NCI-H2107 (cell line): ENCODE measurements around the gene MARCHF2.

Experiments used
- DNase-seq: peaks from one replicate; lab custom pipeline; 2025; lab: John Stamatoyannopoulos, UW

MARCHF2 gene

DNA sequence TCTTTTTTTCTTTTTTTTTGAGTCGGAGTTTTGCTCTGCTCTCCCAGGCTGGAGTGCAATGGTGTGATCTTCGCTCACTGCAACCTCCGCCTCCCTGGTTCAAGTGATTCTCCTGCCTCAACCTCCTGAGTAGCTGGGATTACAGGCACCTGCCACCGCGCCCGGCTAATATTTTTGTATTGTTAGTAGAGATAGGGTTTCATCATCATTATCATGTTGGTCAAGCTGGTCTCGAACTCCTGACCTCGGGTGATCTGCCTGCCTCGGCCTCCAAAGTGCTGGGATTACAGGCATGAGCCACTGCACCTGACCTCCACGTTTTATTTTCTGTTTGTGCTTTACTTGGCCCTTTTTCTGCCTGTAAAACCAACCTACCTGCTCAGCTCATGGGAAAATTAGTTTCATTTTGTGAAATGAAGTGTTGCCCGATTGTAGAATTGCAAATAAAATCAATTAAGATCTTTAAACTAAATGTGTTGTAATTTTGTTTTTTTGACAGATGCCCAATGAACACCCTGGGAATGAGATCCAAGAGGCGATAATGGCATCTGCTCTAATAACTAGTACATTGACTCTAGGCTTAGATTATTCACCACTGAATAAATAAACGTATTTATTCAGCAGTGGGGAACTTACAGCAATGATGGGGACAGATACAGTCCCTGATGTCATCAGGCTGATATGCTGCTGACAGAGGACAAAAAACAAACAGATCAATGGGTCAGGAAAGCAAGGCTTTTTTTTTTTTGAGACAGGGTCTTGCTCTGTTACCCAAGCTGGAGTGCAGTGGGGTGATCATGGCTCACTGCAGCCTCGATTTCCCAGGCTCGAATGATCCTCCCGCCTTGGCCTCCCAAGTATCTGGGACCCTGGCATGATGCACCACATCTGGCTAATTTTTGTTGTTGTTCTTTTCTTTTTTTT, 25.2 kb upstream of the MARCHF2 start:
- DNase-seq = no peak

DNA sequence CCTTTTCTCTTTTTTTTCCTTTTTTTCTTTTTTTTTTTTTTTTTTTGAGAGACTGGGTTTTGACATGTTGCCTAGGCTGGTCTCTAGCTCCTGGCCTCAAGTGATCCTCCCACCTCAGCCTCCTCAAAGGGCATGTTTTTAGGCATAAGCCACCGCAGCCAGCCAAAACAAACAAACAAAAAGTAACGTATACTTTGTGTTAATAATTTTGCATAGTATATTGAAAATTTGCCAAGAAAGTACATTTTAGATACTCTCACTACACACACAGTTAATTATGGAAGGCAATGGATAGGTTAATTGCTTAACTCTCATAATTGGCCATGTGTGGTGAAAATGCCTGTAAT, 24.5 kb upstream of the MARCHF2 start:
- DNase-seq = no peak

DNA sequence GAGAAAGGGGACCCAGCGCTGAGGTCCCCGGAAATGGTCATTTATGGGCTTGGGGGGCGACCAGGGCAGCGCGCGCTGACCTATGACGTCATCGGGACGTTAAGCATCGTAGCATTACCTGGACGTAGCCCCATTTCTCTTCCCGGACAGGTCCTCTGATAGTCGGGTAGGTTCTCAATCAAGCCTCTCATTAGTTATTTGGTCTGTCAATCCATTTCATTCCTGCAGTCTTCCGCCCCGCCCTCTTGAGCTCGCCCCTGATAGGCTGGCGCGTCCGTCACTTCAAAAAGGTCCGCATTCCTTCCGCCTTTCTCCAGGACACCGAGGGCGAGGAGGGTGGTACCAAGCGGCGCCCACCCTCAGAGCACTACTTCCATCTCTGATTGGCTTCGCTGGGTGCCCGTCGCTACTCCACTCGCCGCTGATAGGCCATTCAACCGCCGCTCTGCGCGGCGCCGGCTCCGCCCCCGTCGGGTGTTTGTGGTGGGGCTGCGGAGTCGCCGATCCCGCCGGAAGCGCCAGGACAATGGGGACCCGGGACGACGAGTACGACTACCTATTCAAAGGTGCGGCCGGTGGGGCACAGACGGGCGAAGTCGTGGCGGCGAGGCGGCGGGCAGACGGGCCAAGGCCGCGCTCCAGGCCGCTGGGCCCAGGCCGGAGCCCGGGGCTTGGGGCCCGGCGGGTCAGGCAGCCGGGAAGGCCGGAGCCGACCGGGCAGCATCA, 23.1 kb upstream of the MARCHF2 start, which contains the start of gene RAB11B:
RAB11B (plus strand) TSS at position 470 of the 726 bp plus-strand sequence; CDS start at position 527, 57 bp downstream.
- peak; percentile 99 for DNase-seq

DNA sequence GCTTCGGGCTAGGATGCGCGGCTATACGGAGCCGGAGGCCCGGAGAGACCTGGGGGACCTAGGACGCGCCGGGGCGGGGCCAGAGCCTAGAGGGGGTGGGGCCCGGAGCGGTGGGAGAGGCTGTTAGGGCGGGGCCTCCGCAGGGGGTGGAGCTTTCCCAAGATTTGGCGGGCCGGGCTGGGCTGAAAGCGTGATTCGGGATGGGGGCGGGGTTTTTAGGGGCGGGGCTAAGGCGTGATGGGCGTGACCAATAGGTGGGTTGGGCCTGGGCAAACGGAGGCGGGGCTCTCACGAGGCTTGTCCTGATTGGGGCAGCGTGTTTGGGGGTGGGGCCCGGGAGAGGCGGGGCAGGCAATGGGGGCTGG, 22.5 kb upstream of the MARCHF2 start:
- DNase-seq = peak; percentile 86

DNA sequence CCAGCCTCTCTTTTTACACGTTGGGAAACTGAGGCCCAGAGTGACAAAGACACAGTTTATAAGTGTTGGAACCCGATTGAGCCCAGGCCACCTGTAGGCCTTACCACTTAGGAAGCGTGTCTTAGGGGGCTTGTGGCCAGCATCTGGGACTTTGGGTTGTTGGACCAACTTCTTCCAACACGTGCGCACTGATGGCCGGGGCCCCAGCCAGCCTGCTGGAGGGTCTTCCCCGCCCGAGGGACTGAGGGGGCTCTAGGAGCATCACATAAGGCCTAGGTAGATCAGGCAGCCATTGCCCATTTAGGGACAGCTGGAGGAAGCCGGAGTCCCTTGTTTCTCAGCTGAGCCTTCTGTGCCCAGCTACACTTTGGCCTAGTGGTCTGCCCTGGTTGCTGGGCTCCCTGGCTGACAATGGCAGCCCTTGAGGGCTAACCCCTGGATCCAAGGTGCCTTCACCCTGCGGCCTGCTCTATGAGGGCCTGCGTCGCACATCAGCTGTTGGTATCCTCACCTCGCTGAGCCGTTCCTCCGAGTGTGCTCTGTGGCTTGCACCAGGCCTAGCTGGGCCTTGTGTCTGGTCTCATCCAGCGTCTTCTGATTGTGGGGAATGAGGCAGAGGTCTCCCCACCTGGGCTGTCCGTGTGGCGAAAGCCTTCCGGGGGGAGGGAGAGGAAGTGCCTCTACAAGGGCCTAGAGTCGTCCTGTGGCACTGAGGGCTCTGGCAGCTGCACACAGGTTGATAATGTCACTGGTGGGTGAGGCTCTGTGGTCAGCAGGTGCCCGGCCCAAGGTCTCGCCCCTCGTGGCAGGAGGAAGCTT, 21.7 kb upstream of the MARCHF2 start:
- DNase-seq = no peak

DNA sequence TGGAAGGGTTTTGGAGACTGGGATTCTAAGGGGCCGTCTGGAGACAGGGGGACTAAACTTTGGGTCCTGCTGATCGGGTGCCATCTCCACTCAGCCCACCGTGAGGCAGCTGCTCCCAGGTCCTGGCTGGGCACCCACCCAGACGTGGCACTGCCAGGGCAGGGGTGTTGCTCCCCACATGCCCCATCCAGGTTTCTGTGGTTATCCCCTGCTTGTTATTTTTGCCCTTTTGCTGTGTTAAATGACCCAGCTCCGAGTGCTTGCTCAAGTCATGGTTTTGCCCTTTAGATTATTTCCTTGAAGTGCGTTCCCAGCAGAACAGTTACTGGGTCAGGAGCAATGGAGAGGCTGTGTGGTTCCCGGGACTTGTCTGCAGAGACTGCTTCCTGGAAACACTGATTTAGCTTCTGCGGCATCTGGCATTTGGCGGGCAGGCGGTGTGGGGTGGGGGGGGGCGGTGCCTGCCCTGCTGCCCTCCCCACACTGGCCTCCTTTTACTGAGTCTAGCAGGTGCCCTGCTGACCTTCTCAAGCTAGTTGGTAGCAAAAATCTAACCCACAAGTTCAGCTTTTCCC, 21.0 kb upstream of the MARCHF2 start:
- DNase-seq = no peak

DNA sequence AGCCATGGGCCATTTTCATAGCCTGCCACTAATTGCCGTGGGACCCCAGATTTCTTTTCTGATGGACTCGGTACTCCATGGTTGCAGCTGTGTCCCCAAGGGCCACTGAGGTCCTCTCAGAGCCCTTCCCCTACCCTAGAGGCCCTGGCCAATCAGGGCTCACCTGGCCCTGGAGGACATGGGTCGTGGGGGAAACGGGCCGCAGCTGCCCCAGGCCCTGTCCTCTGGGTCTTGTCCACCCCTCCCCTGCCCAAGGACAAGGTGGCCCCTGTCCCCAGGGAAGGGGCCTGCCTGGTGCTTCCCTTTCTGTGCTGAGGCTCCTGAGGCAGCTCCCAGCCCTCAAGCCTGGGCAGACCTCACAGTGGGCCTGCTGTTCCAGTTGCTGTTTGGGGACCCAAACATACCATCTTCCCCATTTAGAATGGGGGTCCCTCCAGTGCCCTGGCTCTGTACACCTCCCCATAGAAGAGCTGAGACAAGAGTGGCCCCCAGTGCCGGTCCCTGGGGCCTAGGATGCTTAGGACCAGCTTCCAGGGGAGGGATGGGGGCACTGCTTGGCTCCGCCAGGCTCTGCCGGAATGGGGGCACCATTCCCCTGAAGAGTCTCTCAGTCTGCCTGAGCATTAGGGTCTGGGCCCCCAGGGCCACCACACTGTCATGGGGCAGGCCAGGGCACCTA, 19.8 kb upstream of the MARCHF2 start:
- DNase-seq = no peak

DNA sequence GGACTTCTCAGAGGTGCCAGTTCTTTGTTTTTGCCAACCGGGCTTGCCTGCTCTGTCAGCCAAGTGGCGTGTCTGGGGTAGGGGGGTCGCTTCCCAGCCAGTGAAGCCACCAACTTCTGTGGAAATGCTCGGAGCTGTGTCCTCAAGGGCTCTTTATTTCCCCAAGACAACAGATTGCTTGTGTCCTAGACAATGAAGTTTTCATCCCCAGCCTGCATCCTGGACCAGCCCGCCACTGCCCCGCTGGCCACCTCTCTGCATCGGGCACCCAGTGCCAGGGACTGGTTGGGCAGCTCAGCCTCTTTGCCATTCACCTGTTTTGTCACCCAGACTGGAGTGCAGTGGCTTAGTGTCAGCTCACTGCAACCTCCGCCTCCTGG, 19.2 kb upstream of the MARCHF2 start:
- DNase-seq = no peak

DNA sequence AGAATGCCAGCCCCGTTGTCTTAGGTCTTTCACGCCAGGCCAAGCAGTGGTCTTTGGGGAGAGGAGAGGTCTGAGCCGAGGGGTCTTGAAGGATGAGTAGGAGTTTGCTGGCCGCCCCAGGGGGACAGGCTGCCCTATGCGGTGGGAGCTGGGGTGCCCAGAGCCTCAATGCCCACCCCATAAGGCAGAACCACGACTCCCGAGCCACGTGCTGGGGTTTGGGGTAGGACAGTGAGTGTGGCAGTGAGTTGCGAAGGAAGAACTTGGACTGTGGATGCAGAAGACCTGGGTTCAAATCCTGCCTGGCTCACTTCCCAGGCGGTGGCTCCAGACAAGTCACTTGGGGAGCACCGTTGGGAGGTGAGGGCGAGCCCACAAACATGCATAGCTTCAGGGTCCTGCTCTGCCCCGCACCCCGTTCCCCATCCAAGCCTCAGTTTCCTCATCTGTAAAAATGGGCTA, 17.5 kb upstream of the MARCHF2 start:
- no peak for DNase-seq

DNA sequence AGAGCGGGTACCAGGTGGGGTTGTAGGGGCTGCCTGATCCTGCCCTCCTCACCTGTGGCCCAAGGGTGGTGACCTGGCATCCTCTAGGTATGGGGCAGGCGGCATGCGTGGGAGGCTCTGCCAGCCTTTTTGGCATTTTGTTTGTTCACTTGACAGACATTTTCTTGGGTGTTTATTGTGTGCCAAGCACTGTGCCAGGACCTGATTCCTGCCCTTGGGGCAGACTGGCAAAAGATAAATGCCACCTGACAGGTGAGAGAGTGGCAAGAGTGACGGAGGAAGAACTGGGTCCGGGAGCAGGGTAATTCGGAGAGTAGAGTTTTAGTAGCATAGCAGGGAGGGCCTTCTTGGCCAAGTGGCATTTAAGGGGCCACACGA, 16.9 kb upstream of the MARCHF2 start:
- DNase-seq = no peak

DNA sequence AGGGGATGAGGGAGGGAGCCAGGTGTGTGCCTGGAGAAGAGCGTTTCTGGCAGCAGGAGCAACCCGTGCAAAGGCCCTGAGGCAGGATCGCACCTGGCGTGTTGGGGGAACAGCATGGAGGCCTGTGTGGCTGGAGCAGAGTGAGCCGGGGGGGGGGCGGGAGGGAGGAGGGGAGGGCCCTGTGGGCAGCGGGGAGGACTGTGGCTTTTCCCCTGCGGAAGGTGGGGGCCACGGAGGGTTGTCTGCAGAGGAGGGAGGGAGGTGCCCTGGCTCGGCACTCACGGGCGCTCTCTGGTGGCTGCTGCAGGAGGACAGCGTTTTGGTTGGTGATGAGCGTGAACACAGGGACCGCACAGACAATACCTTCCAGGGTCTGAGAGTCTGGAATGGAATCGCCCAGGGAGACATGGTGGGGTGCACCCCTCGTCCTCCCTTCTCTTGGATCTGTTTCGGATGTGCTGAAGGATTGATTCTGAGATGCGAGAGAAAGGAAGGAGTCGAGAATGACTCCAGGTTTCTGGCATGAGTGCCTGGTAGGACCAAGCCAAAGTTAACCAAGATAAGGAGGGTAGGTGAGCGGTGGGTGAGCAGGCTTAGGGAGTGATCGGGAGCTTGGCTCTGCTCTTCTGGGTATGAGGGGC, 16.4 kb upstream of the MARCHF2 start:
- no peak for DNase-seq

DNA sequence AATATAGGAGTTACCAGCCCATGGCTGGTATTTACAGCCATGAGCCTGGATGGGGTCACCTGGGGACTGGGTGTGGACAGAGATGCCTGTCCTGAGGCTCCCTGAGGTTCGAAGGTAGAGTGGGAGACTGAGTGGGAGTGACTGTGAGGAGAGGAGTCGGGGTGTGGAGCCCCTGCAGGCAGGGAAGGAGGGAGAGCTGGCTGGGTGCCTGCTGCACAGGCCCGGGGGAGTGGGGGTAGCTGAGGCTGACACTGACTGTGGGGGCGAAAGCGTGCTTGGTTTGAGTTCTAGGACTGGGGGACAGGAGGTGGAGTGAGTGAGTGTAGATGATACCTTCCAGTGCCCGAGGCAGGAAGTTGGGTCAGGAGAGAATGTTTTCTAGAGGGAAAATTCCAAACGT, 15.8 kb upstream of the MARCHF2 start:
- DNase-seq = no peak

DNA sequence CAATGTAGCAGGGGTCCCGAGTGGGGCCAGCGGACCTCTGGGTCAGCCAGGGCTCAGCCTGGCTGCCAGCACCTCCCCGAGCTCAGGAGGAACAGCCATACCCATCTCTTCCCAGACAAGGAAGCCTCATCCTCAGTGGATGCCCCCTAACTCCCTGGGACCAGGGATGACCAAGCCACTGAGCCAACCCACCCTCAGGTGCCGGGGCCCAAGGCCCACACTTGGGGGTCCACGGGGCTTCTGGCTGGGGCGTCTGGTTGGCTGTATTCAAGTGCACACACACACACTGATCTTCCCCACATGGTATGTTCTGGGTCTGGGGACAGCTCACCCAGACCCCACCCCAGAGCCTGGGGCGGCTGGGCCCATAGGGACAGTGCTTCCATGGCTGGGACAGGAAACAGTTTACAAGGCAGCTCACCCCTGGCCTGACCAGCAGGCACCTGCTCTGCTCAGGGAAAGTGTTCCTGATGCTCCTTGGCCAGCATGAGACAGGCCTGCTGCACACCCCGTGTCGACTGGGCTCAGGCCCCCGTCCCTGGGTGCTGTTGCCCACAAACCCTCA, 15.3 kb upstream of the MARCHF2 start:
- no peak for DNase-seq

DNA sequence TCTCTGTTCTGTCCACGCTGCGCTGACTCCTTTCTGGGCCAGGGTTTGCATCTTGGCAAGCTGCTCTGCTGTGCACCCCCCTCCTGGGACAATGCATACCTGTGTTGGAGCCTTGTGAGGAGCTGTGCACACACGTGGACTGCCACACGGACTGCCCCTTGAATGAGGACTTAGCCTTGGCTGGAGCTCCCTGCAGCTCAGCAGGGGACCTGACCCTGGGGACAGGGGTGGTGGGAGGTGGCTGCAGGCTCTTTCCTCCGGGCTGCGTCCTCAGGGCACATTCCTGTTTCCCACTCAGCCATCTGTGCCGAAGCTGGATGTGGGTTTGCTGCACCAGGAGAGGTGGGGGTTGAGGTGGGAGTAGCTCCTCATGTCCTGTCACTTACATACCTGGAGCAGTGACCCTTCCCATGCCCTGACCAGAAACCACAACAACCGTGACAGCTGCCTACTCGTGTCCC, 14.8 kb upstream of the MARCHF2 start:
- no peak for DNase-seq

DNA sequence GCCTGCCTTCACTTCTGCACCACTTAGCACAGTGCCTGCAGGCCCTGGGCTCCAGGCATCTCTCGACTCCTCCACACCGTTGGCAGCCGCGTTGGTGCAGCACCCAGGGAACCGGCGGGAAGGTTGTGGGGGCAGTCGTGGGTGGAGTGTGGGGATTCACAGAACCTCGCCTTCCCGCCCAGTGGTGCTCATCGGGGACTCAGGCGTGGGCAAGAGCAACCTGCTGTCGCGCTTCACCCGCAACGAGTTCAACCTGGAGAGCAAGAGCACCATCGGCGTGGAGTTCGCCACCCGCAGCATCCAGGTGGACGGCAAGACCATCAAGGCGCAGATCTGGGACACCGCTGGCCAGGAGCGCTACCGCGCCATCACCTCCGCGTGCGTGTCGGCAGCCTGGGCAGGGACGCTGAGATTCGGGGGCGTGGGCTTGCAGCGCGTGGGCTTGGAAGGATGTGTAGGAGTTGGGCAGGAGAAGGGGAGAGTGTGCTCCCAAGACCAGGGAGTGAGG, 13.4 kb upstream of the MARCHF2 start:
- no peak for DNase-seq

DNA sequence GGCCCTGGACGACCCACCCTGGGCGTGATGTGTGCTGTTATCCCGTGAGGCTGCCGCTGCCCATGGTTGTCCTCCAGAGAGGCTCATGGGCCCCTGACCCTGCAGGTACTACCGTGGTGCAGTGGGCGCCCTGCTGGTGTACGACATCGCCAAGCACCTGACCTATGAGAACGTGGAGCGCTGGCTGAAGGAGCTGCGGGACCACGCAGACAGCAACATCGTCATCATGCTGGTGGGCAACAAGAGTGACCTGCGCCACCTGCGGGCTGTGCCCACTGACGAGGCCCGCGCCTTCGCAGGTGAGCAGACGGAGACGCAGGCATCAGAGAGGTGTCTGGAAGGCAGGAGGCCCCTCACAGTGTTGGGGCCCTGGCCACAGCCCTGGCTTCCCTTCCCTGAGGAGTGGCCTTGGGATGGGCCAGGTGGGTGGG, 11.1 kb upstream of the MARCHF2 start:
- no peak for DNase-seq

DNA sequence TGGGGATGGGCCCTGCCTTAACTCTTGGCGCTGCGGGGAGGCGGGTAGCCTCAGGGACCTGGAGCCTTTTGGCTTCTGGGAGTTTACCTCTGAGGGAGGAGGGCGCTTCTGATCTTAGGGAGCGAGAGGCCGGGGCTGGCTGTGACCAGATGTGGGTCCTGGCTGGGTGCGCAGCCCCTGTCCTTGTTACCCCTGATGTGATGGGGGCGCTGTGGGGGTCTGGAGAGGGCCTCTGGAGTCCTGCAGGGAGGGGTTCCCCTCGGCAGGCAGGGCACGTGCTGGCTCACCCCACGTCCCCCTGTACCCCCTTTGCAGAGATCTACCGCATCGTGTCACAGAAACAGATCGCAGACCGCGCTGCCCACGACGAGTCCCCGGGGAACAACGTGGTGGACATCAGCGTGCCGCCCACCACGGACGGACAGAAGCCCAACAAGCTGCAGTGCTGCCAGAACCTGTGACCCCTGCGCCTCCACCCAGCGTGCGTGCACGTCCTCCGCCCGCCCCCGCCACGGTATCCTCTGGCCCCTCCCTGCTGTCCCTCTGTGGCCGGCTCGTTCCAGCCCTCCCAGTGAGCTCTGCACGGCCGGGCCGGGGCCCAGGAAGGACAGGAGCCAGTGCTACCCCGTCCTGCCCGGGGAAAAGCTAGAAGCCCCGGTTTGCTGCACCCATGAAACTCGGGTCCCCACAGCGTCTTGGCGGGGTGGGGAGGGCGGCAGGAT, 9.8 kb upstream of the MARCHF2 start:
- no peak for DNase-seq

DNA sequence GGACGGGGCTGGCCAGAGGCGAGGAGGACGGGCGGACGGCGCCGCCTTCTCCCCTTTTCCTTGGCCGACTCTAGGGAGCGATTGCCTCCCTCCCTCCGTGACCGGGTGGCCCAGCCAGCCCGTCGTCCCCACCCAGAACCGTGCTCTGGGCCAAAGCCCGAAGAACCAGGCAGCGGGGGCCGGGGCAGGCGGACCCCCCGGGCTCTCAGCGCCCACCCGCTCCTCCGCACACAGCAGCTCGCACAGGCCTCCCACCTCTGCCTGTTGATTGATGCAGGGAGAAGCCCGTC, 9.3 kb upstream of the MARCHF2 start:
- no peak for DNase-seq

DNA sequence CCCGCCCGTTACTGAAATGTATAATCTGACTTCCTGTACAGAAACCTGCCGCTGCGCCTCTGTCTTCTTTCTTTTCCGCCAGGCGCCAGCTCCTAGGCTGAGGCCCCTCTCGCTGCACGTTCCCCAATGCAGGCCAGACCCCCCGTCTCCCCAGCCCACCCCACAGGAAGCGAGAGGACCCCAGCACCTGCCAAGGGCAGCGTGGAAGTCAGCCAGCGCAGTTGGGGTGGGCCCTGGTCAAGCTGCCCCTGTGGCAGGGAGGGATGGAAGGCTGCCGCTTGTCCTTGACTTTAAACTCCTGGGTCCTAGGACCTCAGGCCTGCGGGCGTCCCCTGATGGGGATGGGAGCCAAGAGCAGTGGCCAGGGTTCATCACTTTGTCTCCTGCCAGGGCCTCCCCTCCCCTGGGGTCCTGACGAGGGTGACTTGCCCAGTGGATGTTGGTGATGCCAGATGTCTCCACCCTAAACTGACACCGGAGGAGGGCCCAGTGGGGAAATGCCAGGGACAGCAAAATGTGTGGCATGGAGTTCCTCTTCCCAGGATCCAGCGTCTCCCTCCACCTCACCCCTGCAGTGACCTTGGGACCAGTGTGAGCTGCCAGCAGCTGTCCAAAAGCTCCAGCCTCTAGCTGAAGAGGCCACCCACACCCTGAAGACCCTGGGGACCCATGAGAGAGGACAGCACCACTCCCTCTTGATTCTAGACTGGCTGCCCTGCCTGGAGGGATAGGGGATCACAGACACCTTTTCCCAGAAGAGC, 8.5 kb upstream of the MARCHF2 start:
- DNase-seq = no peak
